ENCODE data around the gene BICC1. TPM values are rescaled to one million over a fixed set of nuclear protein-coding genes. Genes with fewer than 3 reads are reported as not detected.

BICC1 gene
- total and polyA plus RNA-seq, 2 of the 4 experiments (the other 2 are of a cell fraction) = 5.7 to 42.5 TPM

- dilution Hi-C loops (cut with HindIII; ENCODE audit: low sequenced_read_pairs, unreplicated experiment) = no loop called here
- H3K4me2 ChIP-seq (ENCODE audit: low read depth, low read length) = no peak overlapping the region
- H3K9me3 ChIP-seq (ENCODE audit: control insufficient read depth, insufficient read depth, low read length) = no peaks in the 10 kb centered on the region; the same call in 1 of the 2 replicates
- H3K9ac ChIP-seq (ENCODE audit: low read depth, low read length) = no peak overlapping the region
- no peak overlapping the region for H2BK5ac ChIP-seq (ENCODE audit: low read depth, low read length, poor library complexity, severe bottlenecking)
- no peak overlapping the region for H2BK120ac ChIP-seq (ENCODE audit: low read depth, low read length)
- no peaks in the 10 kb centered on the region for H4K20me1 ChIP-seq (ENCODE audit: insufficient read depth, low read length)
- H4K91ac ChIP-seq (ENCODE audit: insufficient read depth, low read depth, low read length) = no peak overlapping the region
- H3K23ac ChIP-seq (ENCODE audit: low read depth, low read length) = no peak overlapping the region
- H2AK9ac ChIP-seq (replicated peaks; ENCODE audit: low read depth, low read length, poor library complexity) = no peak overlapping the region
- H3K27ac ChIP-seq (ENCODE audit: insufficient read depth, low read length) = no peak overlapping the region
- no peaks in the 10 kb centered on the region for H3K27me3 ChIP-seq (ENCODE audit: control insufficient read depth, insufficient read depth, low read length)
- TF ChIP-seq NFE2L2 (IDR thresholded peaks at IDR 0.05; ENCODE audit: low read depth, low read length) (no peak), MXI1 (IDR thresholded peaks at IDR 0.05; ENCODE audit: borderline replicate concordance, low read depth, low read length) (no peak)
- POLR2A ChIA-PET (ENCODE audit: unreplicated experiment) = no interaction called here
- H3K14ac ChIP-seq (replicated peaks; ENCODE audit: low read depth, low read length) = no peak overlapping the region
- BruUV-seq (replicated peaks) = no TSS peak
- H4K5ac ChIP-seq (ENCODE audit: low read depth, low read length) = no peak overlapping the region
- peaks cover 9% of the 10 kb centered on the region for H3K4me1 ChIP-seq (ENCODE audit: control insufficient read depth, insufficient read depth, low read length)
- WGBS, 2 experiments (ENCODE audit: extremely low coverage in 2 of 2, insufficient read length in 1 of 2) = no CpG with 5 or more reads among the region's 2 CpGs
- in situ Hi-C loops (cut with MboI; ENCODE audit: low sequenced_read_pairs) = no loop called here
- no peak overlapping the region for H2BK15ac ChIP-seq (ENCODE audit: low read depth, low read length)
- no peak for ATAC-seq (ENCODE audit: low read depth)
- no peak overlapping the region for H3K56ac ChIP-seq (ENCODE audit: extremely low read depth, insufficient read depth, low read length)
- H3K79me1 ChIP-seq (ENCODE audit: low read depth in 1 of 2, low read length in 2 of 2) = no peaks in the 10 kb centered on the region
- CTCF ChIA-PET = no interaction called here
- no peak overlapping the region for H3K4me3 ChIP-seq (ENCODE audit: insufficient read depth, low read depth, low read length)
- H3K36me3 ChIP-seq (ENCODE audit: control insufficient read depth, insufficient read depth, low read length) = no peaks in the 10 kb centered on the region
- DNase-seq = peak; percentile 16
- no peak overlapping the region for H2AK5ac ChIP-seq (ENCODE audit: low read depth, low read length)
- H2AFZ ChIP-seq (replicated peaks; ENCODE audit: low read length, poor library complexity) = no peak overlapping the region
- H3K9me1 ChIP-seq (ENCODE audit: insufficient read depth, low read length) = peaks cover 9% of the 10 kb centered on the region
- H3K18ac ChIP-seq (ENCODE audit: low read depth, low read length) = no peak overlapping the region
- no peak overlapping the region for H3K4ac ChIP-seq (ENCODE audit: low read depth, low read length)
- no peak overlapping the region for H2BK20ac ChIP-seq (ENCODE audit: low read depth, low read length)
- no peak overlapping the region for H4K8ac ChIP-seq (ENCODE audit: low read depth in 2 of 2, low read length in 2 of 2)
- intact Hi-C loops (cut with micrococcal nuclease) = no loop called here
These were observed 346.9 kb downstream of the BICC1 start for GRCh38 chr10:58859526-58859925.

All from IMR-90 (cell line).